IPS-NIHi11 (cell line): ENCODE measurements around the gene FBXO21.
A peak's percentile ranks its signal among the peaks of the same experiment; 100 is the strongest.
"Not testable (repeated sequence)": the region's sequence is repeated elsewhere in the genome, so short reads cannot be mapped to it uniquely, and the experiment has no call there.

Experiments
- DNase-seq: peaks from one replicate; pipeline ENCODE4 v3.0.0; 2012; ENCODE audit warnings: mixed read lengths, low spot score

The FBXO21 gene

GRCh38 chr12:117104003-117104402 is 86.3 kb downstream of the FBXO21 start:
- not testable (repeated sequence) for DNase-seq

GRCh38 chr12:117102800-117103181 is 87.5 kb downstream of the FBXO21 start:
- DNase-seq: no peak

- no peak for DNase-seq
Observed at GRCh38 chr12:117101953-117102799, 88.1 kb downstream of the FBXO21 start.

GRCh38 chr12:117100851-117101673 is 89.2 kb downstream of the FBXO21 start:
- DNase-seq: no peak

- DNase-seq: peak; percentile 49
Observed at GRCh38 chr12:117100251-117100650, 90.0 kb downstream of the FBXO21 start.

- peak; percentile 76 for DNase-seq
Observed at GRCh38 chr12:117098361-117099217, 91.7 kb downstream of the FBXO21 start.

- DNase-seq: no peak
Observed at GRCh38 chr12:117098024-117098360, 92.3 kb downstream of the FBXO21 start.

GRCh38 chr12:117097159-117097558 is 93.1 kb downstream of the FBXO21 start:
- no peak for DNase-seq

- no peak for DNase-seq
Observed at GRCh38 chr12:117096501-117097042, 93.7 kb downstream of the FBXO21 start.

- not testable (repeated sequence) for DNase-seq
Observed at GRCh38 chr12:117095191-117095590, 95.1 kb downstream of the FBXO21 start.

GRCh38 chr12:117093918-117094630 is 96.2 kb downstream of the FBXO21 start:
- no peak for DNase-seq

GRCh38 chr12:117093431-117093830 is 96.8 kb downstream of the FBXO21 start:
- no peak for DNase-seq

- DNase-seq: no peak
Observed at GRCh38 chr12:117092886-117093285, 97.4 kb downstream of the FBXO21 start.

GRCh38 chr12:117092511-117092780 is 97.8 kb downstream of the FBXO21 start:
- DNase-seq: no peak
